ENCODE data around the gene DGAT2. TPM values are rescaled to one million over a fixed set of nuclear protein-coding genes. Genes with fewer than 3 reads are reported as not detected.

Gene DGAT2
- polyA plus RNA-seq, 1 donor from 2014 or later = 2.7 TPM

DNA sequence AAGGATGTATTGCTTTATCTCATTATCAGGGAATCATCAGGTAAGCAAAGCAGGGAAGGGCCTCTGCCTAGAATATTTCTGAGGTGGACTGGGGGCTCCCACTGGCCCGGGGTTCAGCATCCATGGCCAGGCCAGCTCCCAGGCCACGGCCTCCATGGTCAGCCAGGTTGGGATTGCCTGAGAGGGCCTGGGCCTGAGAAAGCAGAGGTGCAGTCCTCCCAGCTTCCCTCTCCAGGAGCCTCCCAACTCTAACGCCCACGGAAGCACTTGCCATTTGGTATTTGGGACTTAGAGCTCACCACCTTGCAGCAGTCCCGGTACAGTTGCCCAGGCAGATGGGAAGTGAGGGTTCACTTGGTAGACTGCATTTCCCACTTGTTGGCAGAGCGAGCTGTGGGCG, 12.7 kb downstream of the DGAT2 start:
- H3K27ac ChIP-seq (ENCODE audit: low read length) = no peak overlapping the region
- no peaks in the 10 kb centered on the region for H3F3A ChIP-seq (ENCODE audit: insufficient read depth, low read length, poor library complexity, severe bottlenecking)
- TF ChIP-seq EP300 (conservative IDR thresholded peaks at IDR 0.05; ENCODE audit: poor library complexity, severe bottlenecking) (no peak), SMC3 (conservative IDR thresholded peaks at IDR 0.05; ENCODE audit: poor library complexity) (no peak), RAD21 (conservative IDR thresholded peaks at IDR 0.05) (no peak), EZH2 (IDR thresholded peaks at IDR 0.05; ENCODE audit: borderline replicate concordance, insufficient read depth, low read length, poor library complexity, severe bottlenecking) (no peak), TAF1 (IDR thresholded peaks at IDR 0.05; ENCODE audit: low read depth) (no peak), POLR2AphosphoS5 (IDR thresholded peaks at IDR 0.05) (no peak), MXI1 (conservative IDR thresholded peaks at IDR 0.05; ENCODE audit: poor library complexity, severe bottlenecking) (no peak)
- TF ChIP-seq, protein P1, sequence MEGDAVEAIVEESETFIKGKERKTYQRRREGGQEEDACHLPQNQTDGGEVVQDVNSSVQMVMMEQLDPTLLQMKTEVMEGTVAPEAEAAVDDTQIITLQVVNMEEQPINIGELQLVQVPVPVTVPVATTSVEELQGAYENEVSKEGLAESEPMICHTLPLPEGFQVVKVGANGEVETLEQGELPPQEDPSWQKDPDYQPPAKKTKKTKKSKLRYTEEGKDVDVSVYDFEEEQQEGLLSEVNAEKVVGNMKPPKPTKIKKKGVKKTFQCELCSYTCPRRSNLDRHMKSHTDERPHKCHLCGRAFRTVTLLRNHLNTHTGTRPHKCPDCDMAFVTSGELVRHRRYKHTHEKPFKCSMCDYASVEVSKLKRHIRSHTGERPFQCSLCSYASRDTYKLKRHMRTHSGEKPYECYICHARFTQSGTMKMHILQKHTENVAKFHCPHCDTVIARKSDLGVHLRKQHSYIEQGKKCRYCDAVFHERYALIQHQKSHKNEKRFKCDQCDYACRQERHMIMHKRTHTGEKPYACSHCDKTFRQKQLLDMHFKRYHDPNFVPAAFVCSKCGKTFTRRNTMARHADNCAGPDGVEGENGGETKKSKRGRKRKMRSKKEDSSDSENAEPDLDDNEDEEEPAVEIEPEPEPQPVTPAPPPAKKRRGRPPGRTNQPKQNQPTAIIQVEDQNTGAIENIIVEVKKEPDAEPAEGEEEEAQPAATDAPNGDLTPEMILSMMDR (IDR thresholded peaks at IDR 0.05; ENCODE audit: poor library complexity, severe bottlenecking) = no peak
- TF ChIP-seq, protein P2, sequence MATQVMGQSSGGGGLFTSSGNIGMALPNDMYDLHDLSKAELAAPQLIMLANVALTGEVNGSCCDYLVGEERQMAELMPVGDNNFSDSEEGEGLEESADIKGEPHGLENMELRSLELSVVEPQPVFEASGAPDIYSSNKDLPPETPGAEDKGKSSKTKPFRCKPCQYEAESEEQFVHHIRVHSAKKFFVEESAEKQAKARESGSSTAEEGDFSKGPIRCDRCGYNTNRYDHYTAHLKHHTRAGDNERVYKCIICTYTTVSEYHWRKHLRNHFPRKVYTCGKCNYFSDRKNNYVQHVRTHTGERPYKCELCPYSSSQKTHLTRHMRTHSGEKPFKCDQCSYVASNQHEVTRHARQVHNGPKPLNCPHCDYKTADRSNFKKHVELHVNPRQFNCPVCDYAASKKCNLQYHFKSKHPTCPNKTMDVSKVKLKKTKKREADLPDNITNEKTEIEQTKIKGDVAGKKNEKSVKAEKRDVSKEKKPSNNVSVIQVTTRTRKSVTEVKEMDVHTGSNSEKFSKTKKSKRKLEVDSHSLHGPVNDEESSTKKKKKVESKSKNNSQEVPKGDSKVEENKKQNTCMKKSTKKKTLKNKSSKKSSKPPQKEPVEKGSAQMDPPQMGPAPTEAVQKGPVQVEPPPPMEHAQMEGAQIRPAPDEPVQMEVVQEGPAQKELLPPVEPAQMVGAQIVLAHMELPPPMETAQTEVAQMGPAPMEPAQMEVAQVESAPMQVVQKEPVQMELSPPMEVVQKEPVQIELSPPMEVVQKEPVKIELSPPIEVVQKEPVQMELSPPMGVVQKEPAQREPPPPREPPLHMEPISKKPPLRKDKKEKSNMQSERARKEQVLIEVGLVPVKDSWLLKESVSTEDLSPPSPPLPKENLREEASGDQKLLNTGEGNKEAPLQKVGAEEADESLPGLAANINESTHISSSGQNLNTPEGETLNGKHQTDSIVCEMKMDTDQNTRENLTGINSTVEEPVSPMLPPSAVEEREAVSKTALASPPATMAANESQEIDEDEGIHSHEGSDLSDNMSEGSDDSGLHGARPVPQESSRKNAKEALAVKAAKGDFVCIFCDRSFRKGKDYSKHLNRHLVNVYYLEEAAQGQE (IDR thresholded peaks at IDR 0.05; ENCODE audit: borderline replicate concordance) = no peak
- no peak overlapping the region for H3K9ac ChIP-seq (ENCODE audit: low read length)
- no peak overlapping the region for H3K4me2 ChIP-seq (ENCODE audit: low read length)
- no peaks in the 10 kb centered on the region for H4K20me1 ChIP-seq (ENCODE audit: insufficient read depth)
- no peak overlapping the region for H2AFZ ChIP-seq (ENCODE audit: low read depth, low read length)
- no peak overlapping the region for H3K4me3 ChIP-seq (ENCODE audit: low read length)
- H3K9me3 ChIP-seq (ENCODE audit: low read length) = no peaks in the 10 kb centered on the region
- no peaks in the 10 kb centered on the region for H3K27me3 ChIP-seq (ENCODE audit: insufficient read depth, low read depth, low read length)
- H3K79me2 ChIP-seq (replicated peaks; ENCODE audit: insufficient read depth, low read length) = no peaks in the 10 kb centered on the region
- H3K9me2 ChIP-seq (ENCODE audit: insufficient read depth, low read length) = no peaks in the 10 kb centered on the region
- no peaks in the 10 kb centered on the region for H3K36me3 ChIP-seq (ENCODE audit: insufficient read depth, low read length)

DNA sequence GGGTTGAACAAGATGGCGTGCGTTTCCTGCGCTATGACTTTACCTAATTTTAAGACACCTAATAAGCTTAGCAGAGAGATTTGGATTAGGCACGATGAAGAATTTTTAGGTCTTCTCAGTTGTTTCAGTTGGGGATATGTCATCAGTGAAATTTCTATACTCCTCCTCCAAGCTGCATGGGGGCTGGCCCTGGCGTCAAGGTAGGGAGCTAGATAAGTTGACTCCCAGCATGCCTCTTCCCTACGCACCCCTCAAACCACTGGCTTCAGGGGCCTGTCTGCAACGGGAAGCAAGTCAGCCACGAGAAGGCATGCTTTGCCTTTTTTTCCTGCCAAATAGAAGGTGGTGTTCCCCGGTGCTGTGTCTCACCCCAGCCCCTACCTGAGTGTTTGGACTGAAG, 13.3 kb downstream of the DGAT2 start:
- no peaks in the 10 kb centered on the region for H3K9me3 ChIP-seq (ENCODE audit: low read length)
- no peaks in the 10 kb centered on the region for H4K20me1 ChIP-seq (ENCODE audit: insufficient read depth)
- no peak for TF ChIP-seq EZH2 (IDR thresholded peaks at IDR 0.05; ENCODE audit: borderline replicate concordance, insufficient read depth, low read length, poor library complexity, severe bottlenecking)
- H3K9ac ChIP-seq (ENCODE audit: low read length) = no peak overlapping the region
- H3K4me2 ChIP-seq (ENCODE audit: low read length) = no peak overlapping the region
- H3K27ac ChIP-seq (ENCODE audit: low read length) = no peak overlapping the region
- H2AFZ ChIP-seq (ENCODE audit: low read depth, low read length) = no peak overlapping the region
- no peaks in the 10 kb centered on the region for H3K27me3 ChIP-seq (ENCODE audit: insufficient read depth, low read depth, low read length)
- H3F3A ChIP-seq (ENCODE audit: insufficient read depth, low read length, poor library complexity, severe bottlenecking) = no peaks in the 10 kb centered on the region
- H3K9me2 ChIP-seq (ENCODE audit: insufficient read depth, low read length) = no peaks in the 10 kb centered on the region
- no peaks in the 10 kb centered on the region for H3K79me2 ChIP-seq (replicated peaks; ENCODE audit: insufficient read depth, low read length)
- H3K4me3 ChIP-seq (ENCODE audit: low read length) = no peak overlapping the region
- no peaks in the 10 kb centered on the region for H3K36me3 ChIP-seq (ENCODE audit: insufficient read depth, low read length)

Data from neural cell (in vitro differentiated cells).